Jurkat, Clone E6-1 (cell line): ENCODE data around the gene FTCD.
"Not testable (repeated sequence)": the region's sequence is repeated elsewhere in the genome, so short reads cannot be mapped to it uniquely, and the experiment has no call there.

Experiments used
- DNase-seq: peaks from one replicate; pipeline ENCODE4 v3.0.0-alpha.2; 2011; ENCODE audit warnings: low read depth, low spot score
- H3K4me3 ChIP-seq: 2 replicates; pipeline ENCODE4 v1.5.1; 2011; ENCODE audit warnings: mild to moderate bottlenecking, low read length, control low read depth, moderate library complexity

FTCD gene

GRCh38 chr21:46176443-46177129 lies 21.2 kb upstream of the FTCD start:
- not testable (repeated sequence) for DNase-seq, H3K4me3 ChIP-seq

- H3K4me3 ChIP-seq = no peak overlapping the region
- no peak for DNase-seq
Measured at GRCh38 chr21:46173573-46173972, 18.2 kb upstream of the FTCD start.

DNA sequence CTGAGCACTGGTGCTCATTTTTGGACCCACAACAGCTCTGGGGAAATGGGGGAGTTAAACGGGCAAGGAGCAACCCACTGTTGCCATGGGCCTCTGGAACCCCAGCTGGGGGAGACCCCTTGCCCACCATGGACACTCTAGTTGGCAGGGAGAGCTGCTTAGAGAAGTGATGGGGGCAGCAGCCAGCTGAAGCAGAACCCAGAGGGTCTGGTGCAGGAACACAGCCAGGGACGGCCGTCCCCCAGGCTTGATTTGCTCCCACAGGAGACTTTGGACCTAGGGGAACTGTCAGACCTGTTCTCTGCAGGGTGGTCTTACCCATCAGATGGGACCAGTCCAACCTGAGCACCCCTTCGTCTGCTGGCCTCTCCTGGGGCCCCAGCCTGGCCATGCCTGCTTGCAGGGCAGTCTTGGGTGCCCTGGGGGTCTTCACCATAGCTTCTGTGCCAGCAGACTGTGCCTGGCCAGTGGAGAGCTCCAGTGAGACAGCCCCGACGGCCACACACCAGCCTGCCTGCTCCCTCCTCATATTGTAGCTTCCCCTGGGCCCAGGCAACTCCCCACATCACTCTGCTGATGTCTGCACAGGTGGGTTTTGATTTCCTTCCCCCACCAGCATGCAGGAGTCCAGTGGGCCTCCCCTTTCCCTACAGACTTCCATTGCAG lies 17.6 kb upstream of the FTCD start:
- DNase-seq = no peak

DNA sequence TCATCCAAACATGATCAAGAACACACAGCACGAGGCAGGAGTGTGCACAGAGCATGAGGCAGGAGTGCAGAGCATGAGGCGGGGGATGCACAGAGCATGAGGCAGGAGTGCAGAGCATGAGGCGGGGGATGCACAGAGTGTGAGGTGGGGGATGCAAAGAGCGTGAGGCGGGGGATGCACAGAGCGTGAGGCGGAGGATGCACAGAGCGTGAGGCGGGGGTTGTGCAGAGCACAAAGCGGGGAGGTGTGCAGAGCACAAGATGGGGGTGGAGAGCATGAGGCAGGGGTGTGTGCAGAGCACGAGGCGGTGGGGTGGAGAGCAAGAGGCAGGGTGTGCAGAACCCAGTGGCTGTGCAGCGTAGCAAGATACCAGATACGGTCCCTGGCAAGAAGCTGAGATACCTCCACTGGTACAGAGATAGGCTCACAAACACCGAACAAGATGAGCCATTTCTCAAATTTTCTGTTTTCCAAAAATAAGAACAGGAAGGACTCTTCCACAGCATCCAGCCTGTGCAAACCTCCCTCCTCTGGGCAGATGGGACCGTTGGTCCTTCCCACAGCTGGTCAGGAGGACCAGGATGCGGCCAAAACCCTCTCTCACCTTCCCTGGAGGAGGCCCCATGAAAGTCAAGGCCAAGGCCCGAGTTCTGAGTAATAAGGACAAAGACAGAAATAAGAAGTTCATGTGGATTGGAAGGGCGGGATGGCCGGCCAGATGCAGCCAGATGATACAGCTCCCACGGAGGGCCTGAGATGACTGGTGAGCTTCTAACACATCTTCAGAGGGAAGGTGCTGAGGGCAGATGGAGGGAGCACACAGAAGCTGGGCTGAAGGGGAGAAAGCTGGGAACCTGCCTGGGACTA lies 16.9 kb upstream of the FTCD start:
- no peak overlapping the region for H3K4me3 ChIP-seq
- DNase-seq = no peak

More for the DNA sequence above, 17.6 kb upstream of the FTCD start:
- H3K4me3 ChIP-seq = no peak overlapping the region

DNA sequence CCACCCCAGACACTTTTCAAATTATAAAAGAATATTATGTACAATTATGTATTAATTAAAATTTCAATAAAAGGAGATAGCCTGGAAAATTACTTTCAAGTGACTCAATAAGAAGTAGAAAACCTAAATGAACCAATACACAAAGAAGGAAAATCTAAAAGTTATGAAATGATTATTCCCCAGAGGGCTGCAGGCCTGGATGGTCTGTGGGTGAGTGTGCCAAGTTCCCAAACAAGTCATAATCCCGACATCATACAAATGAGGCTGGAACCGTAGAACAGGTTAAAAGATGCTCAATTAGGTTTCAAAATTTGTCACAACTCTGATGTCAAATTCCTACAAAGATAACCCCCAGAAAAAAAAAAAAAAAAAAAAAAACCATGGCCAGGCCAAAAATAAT lies 16.2 kb upstream of the FTCD start:
- no peak for DNase-seq
- no peak overlapping the region for H3K4me3 ChIP-seq

DNA sequence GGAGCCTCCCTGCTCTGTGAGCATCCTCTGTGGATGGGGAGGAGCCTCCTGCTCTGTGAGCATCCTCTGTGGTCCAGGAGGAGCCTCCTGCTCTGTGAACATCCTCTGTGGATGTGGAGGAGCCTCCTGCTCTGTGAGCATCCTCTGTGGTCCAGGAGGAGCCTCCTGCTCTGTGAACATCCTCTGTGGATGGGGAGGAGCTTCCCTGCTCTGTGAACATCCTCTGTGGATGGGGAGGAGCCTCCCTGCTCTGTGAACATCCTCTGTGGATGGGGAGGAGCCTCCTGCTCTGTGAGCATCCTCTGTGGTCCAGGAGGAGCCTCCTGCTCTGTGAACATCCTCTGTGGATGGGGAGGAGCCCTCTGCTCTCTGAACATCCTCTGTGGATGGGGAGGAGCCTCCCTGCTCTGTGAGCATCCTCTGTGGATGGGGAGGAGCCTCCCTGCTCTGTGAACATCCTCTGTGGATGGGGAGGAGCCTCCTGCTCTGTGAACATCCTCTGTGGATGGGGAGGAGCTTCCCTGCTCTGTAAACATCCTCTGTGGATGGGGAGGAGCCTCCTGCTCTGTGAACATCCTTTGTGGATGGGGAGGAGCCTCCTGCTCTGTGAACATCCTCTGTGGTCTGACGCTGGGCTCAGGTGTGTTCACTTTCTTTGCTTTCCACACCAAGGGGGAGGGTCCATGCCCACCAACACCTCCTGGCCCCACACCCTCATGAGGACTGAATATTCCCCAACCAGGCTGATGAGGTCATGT lies 15.2 kb upstream of the FTCD start:
- H3K4me3 ChIP-seq, DNase-seq: not testable (repeated sequence)

DNA sequence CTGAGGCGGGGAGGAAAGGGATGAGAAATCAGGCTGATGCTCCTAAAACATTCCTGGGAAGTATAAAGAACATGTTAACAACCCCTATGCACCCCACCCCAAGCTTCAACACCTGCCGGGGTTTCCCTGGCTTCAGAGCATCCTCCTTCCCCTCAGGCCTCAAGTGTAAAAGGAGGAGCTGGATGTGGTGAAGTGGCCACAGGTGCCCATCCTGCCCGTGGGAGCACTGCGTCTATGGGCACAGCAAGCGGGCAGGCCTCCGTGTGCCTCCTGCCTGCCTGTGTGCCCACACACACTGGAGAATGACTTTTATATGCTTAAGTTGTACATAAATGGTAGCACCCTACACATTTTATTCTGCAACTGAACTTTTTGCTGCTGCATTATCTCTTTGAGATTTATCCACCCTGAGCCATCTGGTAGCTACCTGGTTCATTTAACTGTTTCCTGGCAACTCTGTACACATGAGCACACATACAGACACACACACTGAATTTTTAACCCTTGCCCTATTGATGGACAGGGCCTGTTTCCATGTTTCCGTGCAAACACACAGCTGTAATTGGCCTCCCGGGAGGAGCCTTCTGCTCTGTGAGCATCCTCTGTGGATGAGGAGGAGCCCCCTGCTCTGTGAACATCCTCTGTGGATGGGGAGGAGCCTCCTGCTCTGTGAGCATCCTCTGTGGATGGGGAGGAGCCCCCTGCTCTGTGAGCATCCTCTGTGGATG lies 13.4 kb upstream of the FTCD start:
- H3K4me3 ChIP-seq = no peak overlapping the region
- no peak for DNase-seq

GRCh38 chr21:46168238-46168637 lies 12.9 kb upstream of the FTCD start:
- no peak overlapping the region for H3K4me3 ChIP-seq
- DNase-seq = no peak

DNA sequence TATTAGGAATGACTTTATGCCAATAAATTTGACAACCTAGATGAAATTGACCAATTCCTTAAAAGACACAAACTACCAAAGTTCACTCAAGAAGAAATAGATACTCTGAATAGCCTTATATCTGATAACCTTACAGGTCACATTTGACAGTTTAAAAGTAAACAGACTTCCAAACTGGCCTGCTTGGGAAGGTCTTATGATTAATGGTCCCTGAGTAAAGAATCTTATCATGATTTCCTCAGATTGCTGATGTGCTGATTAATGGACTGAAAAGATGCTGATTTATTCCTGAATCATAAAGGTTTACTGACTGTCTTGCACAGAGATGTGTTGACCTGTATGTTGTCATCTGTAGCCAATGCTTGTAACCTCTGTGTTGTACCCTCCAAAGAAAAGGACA lies 9.7 kb upstream of the FTCD start:
- no peak overlapping the region for H3K4me3 ChIP-seq
- no peak for DNase-seq

DNA sequence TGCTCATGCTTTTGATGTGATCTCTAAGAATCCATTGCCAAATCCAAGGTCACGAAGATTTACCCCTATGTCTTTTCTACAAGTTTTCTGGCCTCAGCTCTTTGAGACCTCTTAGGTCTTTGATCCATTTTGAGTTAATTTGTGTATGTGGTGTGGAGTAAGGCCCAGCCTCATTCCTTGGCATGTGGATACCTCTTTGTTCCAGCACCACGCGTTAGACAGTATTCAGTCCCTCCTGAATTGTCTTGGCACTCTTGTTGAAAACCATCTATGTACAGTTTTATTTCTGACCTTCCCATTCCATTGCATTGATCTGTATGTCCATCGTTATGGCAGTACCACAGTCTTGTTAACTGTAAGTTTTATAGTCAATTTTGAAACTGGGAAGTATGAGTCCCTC lies 8.0 kb upstream of the FTCD start:
- no peak for DNase-seq
- no peak overlapping the region for H3K4me3 ChIP-seq

GRCh38 chr21:46161633-46162592 lies 6.5 kb upstream of the FTCD start:
- DNase-seq = no peak
- no peak overlapping the region for H3K4me3 ChIP-seq

DNA sequence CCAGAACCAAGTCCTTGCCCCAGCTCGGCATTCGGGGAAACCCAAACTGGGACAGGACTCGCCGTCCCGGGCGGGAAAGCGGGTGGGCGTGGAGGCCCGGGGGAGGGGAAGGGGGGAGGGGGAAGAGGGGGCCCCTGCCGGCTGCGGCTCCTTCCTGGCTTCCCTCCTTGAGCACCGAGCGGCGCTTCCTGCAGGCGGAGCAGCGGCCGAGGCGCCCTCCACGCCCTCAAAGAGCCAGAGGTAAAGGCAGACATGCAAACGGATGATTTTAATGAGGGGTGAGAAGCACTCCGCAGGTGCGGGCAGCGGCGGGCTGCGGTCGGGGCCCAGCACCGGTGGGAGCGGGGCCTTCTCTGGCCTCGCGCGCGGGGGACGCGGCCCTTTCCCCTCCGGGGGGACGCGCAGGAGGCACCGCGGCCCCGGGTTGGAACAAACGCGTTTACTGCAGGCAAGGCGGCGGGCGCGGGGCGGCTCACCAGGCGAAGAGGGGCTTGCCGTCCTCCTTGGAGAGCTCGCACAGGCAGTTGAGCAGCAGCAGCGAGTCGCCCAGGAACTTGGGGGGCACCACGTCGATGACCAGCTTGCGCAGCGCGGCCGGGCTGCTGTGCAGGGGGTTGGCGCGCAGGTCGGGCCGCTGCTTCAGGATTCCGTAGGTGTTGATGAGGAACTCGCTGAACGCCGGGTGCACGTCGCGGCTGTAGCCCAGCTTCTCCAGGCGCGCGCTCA lies 5.7 kb upstream of the FTCD start:
- H3K4me3 ChIP-seq = no peak overlapping the region
- DNase-seq = no peak

- no peak for DNase-seq
- no peak overlapping the region for H3K4me3 ChIP-seq
Measured at GRCh38 chr21:46160657-46160906, 5.2 kb upstream of the FTCD start.

GRCh38 chr21:46159841-46160656 lies 4.7 kb upstream of the FTCD start:
- no peak for DNase-seq
- no peak overlapping the region for H3K4me3 ChIP-seq

DNA sequence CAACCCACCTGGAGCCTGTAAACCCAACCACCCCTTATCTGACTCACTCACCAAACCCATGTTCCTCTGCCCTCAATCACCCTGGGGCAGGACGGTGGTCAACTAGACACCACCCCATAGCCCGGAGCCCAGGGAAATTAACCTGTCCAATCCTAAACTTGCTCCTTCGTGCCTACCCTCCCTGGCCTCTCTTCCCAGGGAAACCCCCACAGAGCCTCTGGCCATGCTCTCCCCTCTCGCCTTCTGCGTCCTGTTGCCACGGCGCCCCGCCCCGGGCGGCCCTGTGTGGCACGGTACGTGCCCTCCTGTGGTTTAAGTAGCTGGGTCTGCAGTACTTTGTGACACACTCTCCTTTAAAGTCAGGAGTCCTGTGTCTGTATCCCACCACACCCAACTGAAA lies 4.0 kb upstream of the FTCD start:
- H3K4me3 ChIP-seq = no peak overlapping the region
- no peak for DNase-seq

DNA sequence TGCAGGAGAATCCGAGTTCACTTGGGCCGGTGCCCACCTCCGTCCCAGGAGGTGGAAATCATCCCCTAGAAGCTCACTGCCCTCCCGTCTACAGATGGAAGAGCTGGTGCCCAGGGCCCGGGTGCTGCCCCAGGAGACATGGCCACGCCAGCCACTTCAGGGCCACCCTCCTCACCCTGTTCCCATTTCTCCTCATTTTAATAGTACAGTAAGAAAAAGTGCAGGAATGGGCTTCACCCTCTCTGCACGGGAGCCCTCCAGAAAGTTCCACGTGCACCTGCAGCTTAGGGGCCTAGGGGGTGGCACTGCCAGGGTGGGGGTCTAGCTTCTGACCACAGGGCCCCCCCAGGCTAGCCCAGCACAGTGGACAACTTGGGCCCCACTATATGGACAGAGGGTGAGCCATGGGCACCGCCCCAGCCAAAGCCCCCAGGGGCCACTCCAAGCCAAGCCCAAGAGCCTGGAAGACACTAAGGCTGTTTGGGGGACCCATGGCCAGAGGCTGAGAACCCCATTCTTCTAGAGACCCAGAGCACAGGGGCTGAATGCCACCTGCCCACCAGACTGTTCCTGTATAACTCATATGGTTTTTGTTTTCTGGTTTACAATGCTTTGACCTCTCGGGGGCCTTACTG lies 3.4 kb upstream of the FTCD start:
- DNase-seq = no peak
- H3K4me3 ChIP-seq = no peak overlapping the region
